Body of pancreas (tissue), 4 donors: ENCODE data around the gene TERB1. TPM values are rescaled to one million over a fixed set of nuclear protein-coding genes. Genes with fewer than 3 reads are reported as not detected.
A peak's percentile ranks its signal among the peaks of the same experiment; 100 is the strongest.

Experiments
- ATAC-seq: fragments of 150-250 bp; one replicate; pipeline ENCODE4 v1.9.1; 2016
- DNase-seq, 4 donors: peaks; one replicate each; pipeline ENCODE4 v3.0.0-alpha.2; 2019
- H3K27ac ChIP-seq, 4 donors: fragments of 200-600 bp; sonication (generic); 1 replicate in 3 of 4; 2 replicates in 1 of 4; pipeline versions ENCODE4 v1.5.1 to v1.6.1; 2016 to 2019; ENCODE audit warnings: mild to moderate bottlenecking in 1 of 4, mixed read lengths in 1 of 4, moderate library complexity in 1 of 4
- H3K27me3 ChIP-seq, 2 donors: fragments of 200-600 bp; sonication (generic); one replicate each; pipeline ENCODE4 v1.6.0; 2016; ENCODE audit warnings: mild to moderate bottlenecking in 1 of 2
- H3K36me3 ChIP-seq, 2 donors: fragments of 200-600 bp; sonication (generic); replicated peaks in 1 of 2; 2 replicates each; pipeline ENCODE4 v1.5.1; 2016; ENCODE audit warnings: low read depth in 2 of 2; ENCODE audit not compliant: insufficient read depth in 1 of 2
- H3K4me1 ChIP-seq: fragments of 200-600 bp; sonication (generic); one replicate; pipeline ENCODE4 v1.6.0; 2016
- H3K4me3 ChIP-seq, 2 donors: fragments of 200-600 bp; sonication (generic); 1 replicate in 1 of 2; 2 replicates in 1 of 2; pipeline ENCODE4 v1.5.1; 2016 to 2019
- H3K9me3 ChIP-seq, 3 donors: fragments of 200-600 bp; sonication (generic); 1 replicate in 2 of 3; 2 replicates in 1 of 3; pipeline ENCODE4 v1.5.1; 2016
- CTCF ChIP-seq, 7 experiments: fragments of 450-650 bp in 4 of 7; fragments of 200-600 bp in 3 of 7; sonication (generic) in 3 of 7; IDR thresholded peaks; one replicate each; pipeline ENCODE4 v1.5.1; 2016 to 2019; ENCODE audit warnings: antibody characterized with exemption in 7 of 7
- POLR2A ChIP-seq, 3 donors: fragments of 450-650 bp; IDR thresholded peaks; one replicate each; pipeline ENCODE4 v1.6.1; 2016; ENCODE audit warnings: antibody characterized with exemption in 3 of 3, mild to moderate bottlenecking in 2 of 3
- WGBS, 2 donors: methylation state at CpG; one replicate each; pipeline ENCODE4 v1.1.5; 2017; 5-methylcytosine and 5-hydroxymethylcytosine counted together
- intact Hi-C: fragments of 100-400 bp; cut with DNase I; formaldehyde crosslinking; loops from one replicate; pipeline ENCODE4 v1.15.1; 2023
- total RNA-seq, 2 donors: library from RNA; depleted of rRNA; stranded (reverse); fragments of >200 nt; gene quantifications; one replicate each; pipeline ENCODE4 v1.1.0, GENCODE V29; 2016

The TERB1 gene
- total RNA-seq, 2 donors from 2014 or later = not detected

GRCh38 chr16:66752958-66753357 is 48.4 kb downstream of the TERB1 start:
- no peak for TF ChIP-seq POLR2A (IDR thresholded peaks at IDR 0.05)
- TF ChIP-seq CTCF (IDR thresholded peaks at IDR 0.05) = no peak
- Histone ChIP-seq H3K9me3 (no peaks in the 10 kb centered on the region), H3K27ac (no peak overlapping the region), H3K36me3 (no peaks in the 10 kb centered on the region), H3K27me3 (no peaks in the 10 kb centered on the region), H3K4me1 (peaks cover 32% of the 10 kb centered on the region), H3K4me3 (no peak overlapping the region)
- ATAC-seq = no peak
- intact Hi-C loops = no loop called here
- no peak for DNase-seq
- 91 to 97% methylated on average over 2 of the region's 2 CpGs for WGBS, 2 donors

- 69 to 73% methylated on average over 6 of the region's 6 CpGs for WGBS, 2 donors
- H3K4me3 ChIP-seq = no peak overlapping the region
- ATAC-seq (no peak), DNase-seq (no peak)
- peaks cover 32% of the 10 kb centered on the region for H3K4me1 ChIP-seq
- H3K9me3 ChIP-seq = no peaks in the 10 kb centered on the region
- H3K27me3 ChIP-seq = no peaks in the 10 kb centered on the region
- H3K36me3 ChIP-seq = no peaks in the 10 kb centered on the region
- intact Hi-C loops = no loop called here
- H3K27ac ChIP-seq = peak overlapping the region in 1 of 4 donors; percentile 79
- TF ChIP-seq CTCF (IDR thresholded peaks at IDR 0.05) (no peak), POLR2A (IDR thresholded peaks at IDR 0.05) (no peak)
These were observed 49.0 kb downstream of the TERB1 start for GRCh38 chr16:66752379-66752778.

GRCh38 chr16:66751992-66752322 is 49.4 kb downstream of the TERB1 start:
- no peak for DNase-seq
- H3K36me3 ChIP-seq = peaks cover 0 to 2% of the 10 kb centered on the region in 2 donors
- TF ChIP-seq CTCF (IDR thresholded peaks at IDR 0.05) (peak in 1 of 7 experiments; percentile 3), POLR2A (IDR thresholded peaks at IDR 0.05) (no peak)
- peaks cover 32% of the 10 kb centered on the region for H3K4me1 ChIP-seq
- H3K27me3 ChIP-seq = no peaks in the 10 kb centered on the region
- WGBS, 2 donors = 39 to 44% methylated on average over 2 to 3 of the region's 3 CpGs
- peak overlapping the region in 3 of 4 donors; percentile 79 to 92 (median 89) for H3K27ac ChIP-seq
- no peaks in the 10 kb centered on the region for H3K9me3 ChIP-seq
- no peak overlapping the region for H3K4me3 ChIP-seq
- intact Hi-C loops = no loop called here
- no peak for ATAC-seq

GRCh38 chr16:66751303-66751991 is 49.9 kb downstream of the TERB1 start, which contains the start of gene DYNC1LI2:
Gene DYNC1LI2, minus strand, starts transcription at chr16:66751609. Its CDS starts 18 bp downstream, at chr16:66751591.
- TF ChIP-seq CTCF (IDR thresholded peaks at IDR 0.05) (peak; percentile 55 to 98 (median 95)), POLR2A (IDR thresholded peaks at IDR 0.05) (peak in 2 of 3 donors; percentile 42 to 45)
- H3K4me1 ChIP-seq = peaks cover 32% of the 10 kb centered on the region
- 0% methylated on average over 73 of the region's 90 CpGs; no CpG with 5 or more reads in 1 of the 2 donors for WGBS, 2 donors
- peaks cover 0 to 5% of the 10 kb centered on the region in 2 donors for H3K36me3 ChIP-seq
- DNase-seq = peak; percentile 77 to 81 (median 80)
- no peaks in the 10 kb centered on the region for H3K9me3 ChIP-seq
- H3K27ac ChIP-seq = peak within 1 kb of the TSS; percentile 79 to 94 (median 90)
- intact Hi-C loops = no loop called here
- ATAC-seq = peak; percentile 96
- H3K27me3 ChIP-seq = no peaks in the 10 kb centered on the region
- H3K4me3 ChIP-seq = peak within 1 kb of the TSS; percentile 91 to 97

- TF ChIP-seq CTCF (IDR thresholded peaks at IDR 0.05) (no peak), POLR2A (IDR thresholded peaks at IDR 0.05) (no peak)
- H3K36me3 ChIP-seq = peaks cover 0 to 5% of the 10 kb centered on the region in 2 donors
- H3K4me1 ChIP-seq = peaks cover 32% of the 10 kb centered on the region
- ATAC-seq (peak; percentile 15), DNase-seq (peak in 2 of 4 donors; percentile 13 to 22)
- H3K9me3 ChIP-seq = no peaks in the 10 kb centered on the region
- H3K27me3 ChIP-seq = no peaks in the 10 kb centered on the region
- H3K27ac ChIP-seq = peak overlapping the region; percentile 79 to 94 (median 90)
- peak overlapping the region; percentile 91 to 97 for H3K4me3 ChIP-seq
- WGBS, 2 donors = 0% methylated on average over 7 to 22 of the region's 22 CpGs
- intact Hi-C loops = no loop called here
These were observed 50.4 kb downstream of the TERB1 start for GRCh38 chr16:66751053-66751302.
